ENCODE measurements around the gene DGCR8.
A peak's percentile ranks its signal among the peaks of the same experiment; 100 is the strongest.
"Not testable (repeated sequence)": the region's sequence is repeated elsewhere in the genome, so short reads cannot be mapped to it uniquely, and the experiment has no call there.

Gene DGCR8

DNA sequence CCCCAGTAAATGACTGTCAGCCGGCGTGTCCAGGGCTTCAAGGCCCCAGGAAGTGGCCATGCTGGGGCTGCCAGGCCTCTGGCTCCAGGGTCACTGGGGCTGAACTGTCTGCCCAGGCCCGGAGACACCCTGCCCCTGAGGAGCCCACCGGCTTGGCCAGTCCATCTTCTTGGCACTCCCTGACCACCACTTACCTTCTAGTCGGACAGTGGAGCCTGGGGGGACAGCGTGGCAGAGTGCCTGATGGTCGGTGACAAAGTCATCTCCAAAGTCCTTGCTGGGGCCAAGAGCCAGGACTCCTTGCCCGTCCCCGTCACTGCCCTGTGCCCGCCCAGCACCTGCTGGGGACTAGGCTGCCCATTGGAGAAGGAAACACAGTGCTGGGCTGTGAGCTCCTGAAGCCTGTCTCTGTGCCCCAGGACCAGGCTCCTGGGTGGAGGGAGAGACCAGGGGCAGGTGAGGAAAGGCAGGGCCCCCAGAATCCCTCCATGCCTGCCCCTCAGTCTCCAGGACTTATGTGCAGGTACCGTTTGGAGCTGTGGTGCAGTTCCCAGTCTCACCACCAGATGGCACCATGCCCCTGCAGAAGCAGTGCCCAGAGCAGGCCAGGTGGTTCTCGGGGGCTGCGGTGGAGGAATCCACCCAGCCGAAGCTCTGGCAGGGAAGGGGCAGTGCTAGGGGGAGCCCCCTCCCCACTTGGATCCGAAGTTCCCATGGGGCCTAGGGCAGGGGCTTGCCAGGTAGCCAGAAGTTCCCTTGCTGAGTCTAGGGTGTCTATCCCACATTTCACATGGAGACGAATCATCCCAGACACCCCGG, 76.8 kb downstream of the DGCR8 start:
- peak; percentile 80 to 91 for DNase-seq

DNA sequence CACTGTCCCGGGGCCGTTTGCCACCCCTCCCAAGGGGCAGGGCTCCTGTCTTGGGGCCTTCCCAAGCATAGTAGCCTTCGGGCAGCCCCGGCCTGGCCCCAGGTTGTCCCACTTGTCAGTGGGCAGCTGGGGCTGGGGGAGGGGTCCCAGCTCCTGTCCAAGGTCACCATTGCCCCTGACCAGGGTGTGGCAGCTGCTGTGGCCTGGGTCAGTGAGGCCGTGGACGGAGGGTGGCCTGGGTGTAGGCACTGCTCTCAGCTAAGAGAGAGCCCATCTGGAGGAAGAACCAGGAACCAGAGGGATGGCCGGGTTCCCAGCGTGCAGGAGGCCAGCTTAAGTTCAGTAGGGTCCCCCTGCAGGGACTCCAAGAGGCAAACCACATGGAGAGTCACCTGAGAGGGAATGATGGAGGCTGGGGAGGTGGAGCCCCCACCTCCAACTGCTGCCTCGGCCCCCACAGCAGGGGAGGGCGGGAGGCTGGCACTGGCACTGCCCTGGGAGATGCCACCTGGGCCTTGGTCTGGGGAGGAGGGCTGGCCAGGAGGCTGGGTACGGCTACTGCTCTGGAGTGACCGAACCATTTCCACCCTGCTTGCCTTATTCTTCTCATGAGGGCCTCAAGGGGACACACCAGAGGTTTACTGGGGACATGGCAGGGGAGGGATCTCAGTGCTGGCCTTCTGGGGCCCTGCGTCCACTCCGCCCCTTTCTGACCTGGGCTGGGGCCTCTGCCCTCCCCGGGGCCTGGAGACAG, 77.6 kb downstream of the DGCR8 start:
- no peak for DNase-seq

DNA sequence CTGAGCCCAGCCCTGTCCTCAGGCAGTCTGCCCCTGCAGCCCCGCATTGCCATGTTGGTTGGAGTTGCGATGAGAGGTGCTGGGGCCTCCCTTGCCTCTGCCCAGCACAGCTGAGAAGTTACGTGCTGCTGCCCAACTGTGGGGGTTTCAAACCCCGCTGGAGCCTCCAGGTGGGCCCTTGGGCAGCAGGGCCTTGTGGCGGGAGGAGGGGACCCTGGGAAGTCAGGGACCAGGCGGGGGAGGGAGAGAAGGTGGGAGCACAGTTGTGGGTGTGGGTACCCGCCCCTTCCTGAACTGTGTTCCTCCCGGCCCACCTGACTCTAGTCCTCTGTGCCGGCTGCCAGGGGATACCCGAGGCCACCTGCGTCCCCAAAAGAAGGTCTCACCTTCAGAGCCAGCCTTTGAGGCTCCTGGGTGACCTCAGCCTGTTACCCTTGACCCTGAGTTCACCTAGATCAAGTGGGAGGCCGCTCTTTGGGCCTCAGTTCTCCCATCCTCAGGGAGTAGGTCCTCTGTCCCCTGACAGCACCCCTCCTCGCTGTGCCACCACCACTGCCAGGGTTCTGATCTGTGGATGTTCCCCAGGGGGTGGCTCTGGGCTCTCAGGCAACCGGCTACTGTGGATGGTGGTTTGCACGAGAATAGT, 78.5 kb downstream of the DGCR8 start:
- no peak for DNase-seq

DNA sequence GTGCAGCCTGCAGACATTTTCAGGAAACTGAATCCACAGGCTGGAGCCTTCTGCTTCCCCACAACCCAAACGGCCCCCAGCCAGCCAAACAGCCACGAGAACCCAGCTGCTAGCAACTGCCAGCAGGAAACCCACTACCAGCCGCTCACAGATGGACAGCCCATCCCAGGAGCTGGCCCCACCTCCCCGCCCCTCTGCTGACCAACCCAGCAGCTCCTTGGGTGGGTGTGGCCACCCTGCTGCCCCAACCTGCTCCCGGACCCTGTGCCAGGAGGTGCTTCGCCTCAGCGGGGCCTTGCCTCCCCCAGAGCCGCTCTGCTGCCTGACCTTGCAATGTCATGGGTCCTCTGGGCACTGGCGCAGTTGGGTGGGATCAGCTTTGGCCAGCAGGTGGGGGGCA, 79.0 kb downstream of the DGCR8 start:
- DNase-seq = no peak

DNA sequence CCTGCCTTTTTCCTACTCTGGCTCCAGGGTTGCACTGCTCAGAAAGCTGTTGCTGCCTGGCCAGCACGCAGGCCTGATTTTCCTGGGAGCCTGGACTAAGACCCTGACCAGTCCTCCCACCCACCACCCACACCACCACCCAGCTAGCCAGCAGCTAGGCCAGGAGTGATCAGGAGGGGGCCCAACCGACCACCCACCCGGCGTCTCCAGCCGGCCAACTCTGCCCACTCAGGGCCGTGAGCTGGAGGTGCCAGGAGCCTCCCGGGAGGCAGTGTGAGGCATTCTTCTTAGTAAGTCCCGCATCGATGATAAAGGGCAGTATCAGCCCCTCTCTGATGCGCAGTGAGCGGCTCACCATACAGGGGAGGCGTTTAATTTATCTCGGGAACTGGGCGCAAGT, 79.5 kb downstream of the DGCR8 start:
- DNase-seq = not testable (repeated sequence)

DNA sequence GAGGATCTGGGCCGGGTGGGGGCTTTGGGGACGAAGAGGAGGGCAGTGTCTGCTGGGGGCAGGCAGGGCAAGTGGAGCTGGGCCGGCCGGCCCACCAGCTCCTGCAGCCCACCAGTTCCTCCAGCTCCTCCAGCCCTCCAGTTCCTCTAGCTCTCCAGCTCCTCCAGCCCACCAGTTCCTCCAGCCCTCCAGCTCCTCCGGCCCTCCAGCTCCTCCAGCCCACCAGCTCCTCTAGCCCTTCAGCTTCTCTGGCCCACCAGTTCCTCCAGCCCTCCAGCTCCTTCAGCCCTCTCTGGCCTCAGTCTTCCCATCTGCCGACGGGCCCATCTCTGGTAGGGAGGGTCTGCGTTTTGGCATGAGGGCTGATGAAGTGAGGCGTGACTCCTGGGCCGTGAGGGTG, 80.0 kb downstream of the DGCR8 start:
- no peak for DNase-seq
